Subcutaneous adipose tissue (tissue), 4 donors: ENCODE data around the gene RTRAF. TPM values are rescaled to one million over a fixed set of nuclear protein-coding genes. Genes with fewer than 3 reads are reported as not detected.

Experiments used
- total RNA-seq, 4 donors: library from RNA; depleted of rRNA; stranded (reverse); fragments of >200 nt; gene quantifications; one replicate each; pipeline ENCODE4 v1.1.0, GENCODE V29; 2016
- TF ChIP-seq, protein P1 (sequence below): fragments of 450-650 bp; IDR thresholded peaks from one replicate; pipeline ENCODE4 v1.5.1; 2016; ENCODE audit warnings: low read depth, mild to moderate bottlenecking, control low read depth, antibody characterized with exemption, moderate library complexity

RTRAF gene
- total RNA-seq, 4 donors from 2014 or later, result 65.0 to 161 (median 82.4) TPM

GRCh38 chr14:52012635-52013034 is 23.3 kb downstream of the RTRAF start:
- TF ChIP-seq, protein P1, sequence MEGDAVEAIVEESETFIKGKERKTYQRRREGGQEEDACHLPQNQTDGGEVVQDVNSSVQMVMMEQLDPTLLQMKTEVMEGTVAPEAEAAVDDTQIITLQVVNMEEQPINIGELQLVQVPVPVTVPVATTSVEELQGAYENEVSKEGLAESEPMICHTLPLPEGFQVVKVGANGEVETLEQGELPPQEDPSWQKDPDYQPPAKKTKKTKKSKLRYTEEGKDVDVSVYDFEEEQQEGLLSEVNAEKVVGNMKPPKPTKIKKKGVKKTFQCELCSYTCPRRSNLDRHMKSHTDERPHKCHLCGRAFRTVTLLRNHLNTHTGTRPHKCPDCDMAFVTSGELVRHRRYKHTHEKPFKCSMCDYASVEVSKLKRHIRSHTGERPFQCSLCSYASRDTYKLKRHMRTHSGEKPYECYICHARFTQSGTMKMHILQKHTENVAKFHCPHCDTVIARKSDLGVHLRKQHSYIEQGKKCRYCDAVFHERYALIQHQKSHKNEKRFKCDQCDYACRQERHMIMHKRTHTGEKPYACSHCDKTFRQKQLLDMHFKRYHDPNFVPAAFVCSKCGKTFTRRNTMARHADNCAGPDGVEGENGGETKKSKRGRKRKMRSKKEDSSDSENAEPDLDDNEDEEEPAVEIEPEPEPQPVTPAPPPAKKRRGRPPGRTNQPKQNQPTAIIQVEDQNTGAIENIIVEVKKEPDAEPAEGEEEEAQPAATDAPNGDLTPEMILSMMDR, result no peak

DNA sequence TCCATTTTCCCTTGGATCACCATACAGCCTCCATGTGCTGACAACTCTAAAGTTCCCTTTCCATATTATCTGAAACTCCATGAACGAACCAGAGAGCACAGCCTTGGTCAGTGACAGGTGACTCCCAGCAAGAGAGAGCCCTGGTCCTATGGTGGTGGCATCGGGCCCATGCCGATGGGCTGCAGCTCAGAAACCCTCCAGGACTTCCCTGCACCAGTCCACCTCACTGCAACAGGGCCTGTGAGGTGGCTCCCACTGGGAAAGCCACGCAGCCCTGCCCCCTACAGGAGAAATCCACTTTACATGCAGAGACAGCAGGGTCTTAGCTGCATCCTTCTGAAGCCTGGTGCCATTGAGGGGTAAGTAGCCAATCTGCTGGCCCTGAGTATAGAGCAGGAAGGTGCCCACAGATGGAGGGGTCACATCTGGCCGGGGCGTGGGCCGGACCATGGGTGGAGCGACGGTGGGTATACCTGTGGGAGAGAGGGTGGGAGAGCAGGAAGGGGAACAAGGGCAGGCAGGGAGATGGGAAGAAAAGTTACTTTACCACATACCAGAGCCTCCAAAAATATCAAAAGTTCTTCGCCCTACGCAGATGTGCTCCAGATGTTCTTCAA is 24.7 kb downstream of the RTRAF start:
- TF ChIP-seq, protein P1, result no peak

- TF ChIP-seq, protein P1, result no peak
Measured at GRCh38 chr14:52014601-52015267, 25.4 kb downstream of the RTRAF start.

- TF ChIP-seq, protein P1, result no peak
Measured at GRCh38 chr14:52015411-52016030, 26.2 kb downstream of the RTRAF start.

- TF ChIP-seq, protein P1, result no peak
Measured at GRCh38 chr14:52018252-52018651, 28.9 kb downstream of the RTRAF start.

- TF ChIP-seq, protein P1, result no peak
Measured at GRCh38 chr14:52018970-52019369, 29.6 kb downstream of the RTRAF start.

GRCh38 chr14:52020161-52020714 is 30.9 kb downstream of the RTRAF start:
- TF ChIP-seq, protein P1, result no peak
